K562 (cell line): ENCODE data around the gene LONRF2. TPM values are rescaled to one million over a fixed set of nuclear protein-coding genes. Genes with fewer than 3 reads are reported as not detected.

Experiments used
- AFF1 ChIP-seq, 2 experiments: fragments of 450-650 bp; IDR thresholded peaks; 2 replicates each; pipeline ENCODE4 v1.6.1; 2018; ENCODE audit warnings: mild to moderate bottlenecking in 2 of 2, low read depth in 1 of 2; ENCODE audit not compliant: partially characterized antibody in 2 of 2
- ATF3 ChIP-seq, 2 experiments: fragments of 450-650 bp in 1 of 2; sonication (generic) in 1 of 2; formaldehyde crosslinking in 1 of 2; IDR thresholded peaks in 1 of 2; conservative IDR thresholded peaks in 1 of 2; 2 replicates each; pipeline versions ENCODE4 v1.6.1 to v1.8.1; 2016 to 2023; ENCODE audit warnings: mild to moderate bottlenecking in 2 of 2, moderate library complexity in 2 of 2, inconsistent platforms in 1 of 2, missing genetic modification reagents in 1 of 2
- BRF2 ChIP-seq: IDR thresholded peaks from 3 replicates; pipeline ENCODE4 v1.6.1; 2011; ENCODE audit warnings: borderline replicate concordance, mild to moderate bottlenecking; ENCODE audit not compliant: insufficient read length, insufficient read depth
- POLR2A ChIP-seq: fragments of 450-650 bp; conservative IDR thresholded peaks from 2 replicates; pipeline ENCODE4 v1.6.1; 2016
- POLR3A ChIP-seq: IDR thresholded peaks from 2 replicates; pipeline ENCODE4 v1.6.1; 2011; ENCODE audit warnings: borderline replicate concordance, mild to moderate bottlenecking, moderate library complexity; ENCODE audit not compliant: insufficient read length, insufficient read depth; ENCODE audit errors: extremely low read depth
- RERE ChIP-seq: sonication (generic); formaldehyde crosslinking; IDR thresholded peaks from 2 replicates; pipeline ENCODE4 v1.8.0; 2023; ENCODE audit warnings: missing genetic modification reagents, mild to moderate bottlenecking, borderline replicate concordance
- RHOXF2B ChIP-seq: fragments of 250-450 bp; sonication (Bioruptor Pico); conservative IDR thresholded peaks from 2 replicates; pipeline ENCODE4 v1.5.1; 2021
- ZSCAN29 ChIP-seq: fragments of 450-650 bp; IDR thresholded peaks from 2 replicates; pipeline ENCODE4 v1.6.1; 2017
- polyA plus RNA-seq, 8 experiments: library from polyadenylated mRNA; depleted of rRNA in 4 of 8; stranded (reverse) in 5 of 8; unstranded in 3 of 8; fragments of >200 nt; fragmentation: Nextera tagmentation in 2 of 8; fragmentation: Illumina TruSeq in 1 of 8; extraction: Ambion mirVana in 2 of 8; extraction: Trizol in 1 of 8; gene quantifications; 2 replicates each; pipeline versions ENCODE4 v1.2.1 to v1.2.3, GENCODE V29; 2011 to 2014; ENCODE audit warnings: inconsistent platforms in 1 of 8, missing spikeins in 1 of 8
- total RNA-seq, 7 experiments: library from RNA; depleted of rRNA in 6 of 7; stranded (reverse); fragments of >200 nt in 6 of 7; fragmentation: Illumina TruSeq in 2 of 7; extraction: Trizol in 2 of 7; gene quantifications; 2 replicates each; pipeline versions ENCODE4 v1.2.1 to v1.2.3, GENCODE V29; 2011 to 2021; ENCODE audit warnings: low replicate concordance in 1 of 7
- TF ChIP-seq, protein P1 (sequence below): fragments of 450-650 bp; formaldehyde crosslinking; IDR thresholded peaks from 2 replicates; pipeline ENCODE4 v1.4.0; 2020; ENCODE audit warnings: mild to moderate bottlenecking
- TF ChIP-seq, protein P2 (sequence below): fragments of 450-650 bp; formaldehyde crosslinking; IDR thresholded peaks from 2 replicates; pipeline ENCODE4 v1.4.0; 2020; ENCODE audit warnings: mild to moderate bottlenecking, moderate library complexity

Gene LONRF2
- total and polyA plus RNA-seq, 9 of the 15 experiments (the other 6 are each of a cell fraction or from before 2014, with no cell fraction given) = 0.35 to 5.0 (median 2.7) TPM

GRCh38 chr2:100292022-100292580 lies 30.2 kb downstream of the LONRF2 start (continued):
- TF ChIP-seq RERE (no peak), POLR3A (no peak), POLR2A (peak; percentile 22; the same call in 1 of the 2 replicates), ZSCAN29 (no peak), BRF2 (no peak), AFF1 (IDR thresholded peaks at IDR 0.05; ENCODE audit: low read depth in 1 of 2, partially characterized antibody in 2 of 2) (peak in 1 of 2 experiments; percentile 75), ATF3 (IDR thresholded peaks at IDR 0.05) (peak; percentile 99), ATF3 (CRISPR knock-in tag; conservative IDR thresholded peaks at IDR 0.05) (peak; percentile 98), RHOXF2B (no peak)
- TF ChIP-seq, protein P1, sequence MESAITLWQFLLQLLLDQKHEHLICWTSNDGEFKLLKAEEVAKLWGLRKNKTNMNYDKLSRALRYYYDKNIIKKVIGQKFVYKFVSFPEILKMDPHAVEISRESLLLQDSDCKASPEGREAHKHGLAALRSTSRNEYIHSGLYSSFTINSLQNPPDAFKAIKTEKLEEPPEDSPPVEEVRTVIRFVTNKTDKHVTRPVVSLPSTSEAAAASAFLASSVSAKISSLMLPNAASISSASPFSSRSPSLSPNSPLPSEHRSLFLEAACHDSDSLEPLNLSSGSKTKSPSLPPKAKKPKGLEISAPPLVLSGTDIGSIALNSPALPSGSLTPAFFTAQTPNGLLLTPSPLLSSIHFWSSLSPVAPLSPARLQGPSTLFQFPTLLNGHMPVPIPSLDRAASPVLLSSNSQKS = no peak
- TF ChIP-seq, protein P2, sequence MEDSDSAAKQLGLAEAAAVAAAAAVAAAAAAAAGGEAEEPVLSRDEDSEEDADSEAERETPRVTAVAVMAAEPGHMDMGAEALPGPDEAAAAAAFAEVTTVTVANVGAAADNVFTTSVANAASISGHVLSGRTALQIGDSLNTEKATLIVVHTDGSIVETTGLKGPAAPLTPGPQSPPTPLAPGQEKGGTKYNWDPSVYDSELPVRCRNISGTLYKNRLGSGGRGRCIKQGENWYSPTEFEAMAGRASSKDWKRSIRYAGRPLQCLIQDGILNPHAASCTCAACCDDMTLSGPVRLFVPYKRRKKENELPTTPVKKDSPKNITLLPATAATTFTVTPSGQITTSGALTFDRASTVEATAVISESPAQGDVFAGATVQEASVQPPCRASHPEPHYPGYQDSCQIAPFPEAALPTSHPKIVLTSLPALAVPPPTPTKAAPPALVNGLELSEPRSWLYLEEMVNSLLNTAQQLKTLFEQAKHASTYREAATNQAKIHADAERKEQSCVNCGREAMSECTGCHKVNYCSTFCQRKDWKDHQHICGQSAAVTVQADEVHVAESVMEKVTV = peak; percentile 49
